ENCODE results near the gene STEAP1B. TPM values are rescaled to one million over a fixed set of nuclear protein-coding genes. Genes with fewer than 3 reads are reported as not detected.

The STEAP1B gene
- total RNA-seq, 1 donor from 2014 or later, result 1.3 TPM

- H3K27me3 ChIP-seq (ENCODE audit: insufficient read depth, low read length), result peaks cover 2% of the 10 kb centered on the region
- peaks cover 5% of the 10 kb centered on the region for H3K4me1 Mint-ChIP-seq (ENCODE audit: low read depth, unreplicated experiment)
- no peak overlapping the region for H3K4me3 Mint-ChIP-seq (ENCODE audit: unreplicated experiment)
- H3K27me3 Mint-ChIP-seq (ENCODE audit: low read depth, unreplicated experiment), result peaks cover 20% of the 10 kb centered on the region
- no peaks in the 10 kb centered on the region for H3K4me1 ChIP-seq (ENCODE audit: insufficient read depth, low read length)
- H3K36me3 Mint-ChIP-seq (ENCODE audit: low read depth, unreplicated experiment), result no peaks in the 10 kb centered on the region
- H3K36me3 ChIP-seq (ENCODE audit: insufficient read depth, low read length), result no peaks in the 10 kb centered on the region
- no peak for DNase-seq (ENCODE audit: low read depth)
- no peak overlapping the region for H3K27ac Mint-ChIP-seq (ENCODE audit: unreplicated experiment)
- H3K4me3 ChIP-seq (ENCODE audit: insufficient read depth, low read depth, low read length), result no peak overlapping the region
- H4K20me1 ChIP-seq (ENCODE audit: insufficient read depth, low read length), result no peaks in the 10 kb centered on the region
- H3K9ac ChIP-seq (ENCODE audit: low read length), result no peak overlapping the region
- no peak for FAIRE-seq
- TF ChIP-seq EZH2 (IDR thresholded peaks at IDR 0.05; ENCODE audit: insufficient read depth, low read length) (no peak), CTCF (IDR thresholded peaks at IDR 0.05; ENCODE audit: insufficient read depth, low read depth, low read length) (no peak)
- no peak overlapping the region for H3K27ac ChIP-seq (ENCODE audit: low read depth, low read length)
- no peaks in the 10 kb centered on the region for H3K9me3 ChIP-seq (ENCODE audit: insufficient read depth, low read depth, low read length)
- no peak overlapping the region for H2AFZ ChIP-seq (ENCODE audit: low read depth, low read length)
- H3K9me3 Mint-ChIP-seq (ENCODE audit: unreplicated experiment), result no peaks in the 10 kb centered on the region
- H3K4me2 ChIP-seq (ENCODE audit: low read length), result no peak overlapping the region
- no peaks in the 10 kb centered on the region for H3K79me2 ChIP-seq (ENCODE audit: insufficient read depth, low read length)
Observed at GRCh38 chr7:22378199-22378980, 121.6 kb downstream of the STEAP1B start.

- Mint-ChIP-seq H3K36me3 (ENCODE audit: low read depth, unreplicated experiment) (no peaks in the 10 kb centered on the region), H3K27ac (ENCODE audit: unreplicated experiment) (no peak overlapping the region), H3K4me1 (ENCODE audit: low read depth, unreplicated experiment) (peaks cover 5% of the 10 kb centered on the region), H3K9me3 (ENCODE audit: unreplicated experiment) (no peaks in the 10 kb centered on the region), H3K4me3 (ENCODE audit: unreplicated experiment) (no peak overlapping the region), H3K27me3 (ENCODE audit: low read depth, unreplicated experiment) (peaks cover 20% of the 10 kb centered on the region)
- Histone ChIP-seq H3K9me3 (ENCODE audit: insufficient read depth, low read depth, low read length) (no peaks in the 10 kb centered on the region), H3K4me2 (ENCODE audit: low read length) (no peak overlapping the region), H3K27ac (ENCODE audit: low read depth, low read length) (no peak overlapping the region), H4K20me1 (ENCODE audit: insufficient read depth, low read length) (no peaks in the 10 kb centered on the region), H3K9ac (ENCODE audit: low read length) (no peak overlapping the region), H3K4me1 (ENCODE audit: insufficient read depth, low read length) (no peaks in the 10 kb centered on the region), H3K36me3 (ENCODE audit: insufficient read depth, low read length) (no peaks in the 10 kb centered on the region), H3K79me2 (ENCODE audit: insufficient read depth, low read length) (no peaks in the 10 kb centered on the region), H2AFZ (ENCODE audit: low read depth, low read length) (no peak overlapping the region), H3K27me3 (ENCODE audit: insufficient read depth, low read length) (peaks cover 2% of the 10 kb centered on the region), H3K4me3 (ENCODE audit: insufficient read depth, low read depth, low read length) (no peak overlapping the region)
- no peak for FAIRE-seq
- DNase-seq (ENCODE audit: low read depth), result no peak
- TF ChIP-seq CTCF (IDR thresholded peaks at IDR 0.05; ENCODE audit: insufficient read depth, low read depth, low read length), result no peak
- no peak for TF ChIP-seq EZH2 (IDR thresholded peaks at IDR 0.05; ENCODE audit: insufficient read depth, low read length)
Observed at GRCh38 chr7:22377703-22378102, 122.3 kb downstream of the STEAP1B start.

All from astrocyte (in vitro differentiated cells and primary cell).